NCI-H774 (cell line): Measurements from ENCODE around the gene WBP2.
"Not testable (repeated sequence)": the region's sequence is repeated elsewhere in the genome, so short reads cannot be mapped to it uniquely, and the experiment has no call there.

ENCODE experiments used
- DNase-seq: peaks from one replicate; lab custom pipeline; 2025; lab: John Stamatoyannopoulos, UW

WBP2 gene

GRCh38 chr17:75813081-75814020 is 41.8 kb downstream of the WBP2 start:
- no peak for DNase-seq

- no peak for DNase-seq
These were observed 42.8 kb downstream of the WBP2 start for GRCh38 chr17:75812096-75813013.

- DNase-seq, result no peak
These were observed 44.0 kb downstream of the WBP2 start for GRCh38 chr17:75811174-75811573.

- DNase-seq, result not testable (repeated sequence)
These were observed 44.4 kb downstream of the WBP2 start for GRCh38 chr17:75810756-75811155.

- DNase-seq, result no peak
These were observed 44.9 kb downstream of the WBP2 start for GRCh38 chr17:75810216-75810615.

- no peak for DNase-seq
These were observed 45.5 kb downstream of the WBP2 start for GRCh38 chr17:75809631-75810111.

- no peak for DNase-seq
These were observed 46.1 kb downstream of the WBP2 start for GRCh38 chr17:75808905-75809621.

- no peak for DNase-seq
These were observed 46.6 kb downstream of the WBP2 start for GRCh38 chr17:75808549-75808904.

- no peak for DNase-seq
These were observed 47.3 kb downstream of the WBP2 start for GRCh38 chr17:75807861-75808260.

GRCh38 chr17:75806822-75807500 is 48.2 kb downstream of the WBP2 start:
- DNase-seq, result no peak

GRCh38 chr17:75803883-75804282 is 51.3 kb downstream of the WBP2 start:
- no peak for DNase-seq

- DNase-seq, result no peak
These were observed 55.7 kb downstream of the WBP2 start for GRCh38 chr17:75799402-75799801.

- DNase-seq, result no peak
These were observed 59.1 kb downstream of the WBP2 start for GRCh38 chr17:75795820-75796607.
